ENCODE results near the gene FBXO39.

- TF ChIP-seq POLR2A (IDR thresholded peaks at IDR 0.05) (no peak), CTCF (IDR thresholded peaks at IDR 0.05) (no peak)
Observed at GRCh38 chr17:6782244-6782643, 6.2 kb downstream of the FBXO39 start.

Data from tibial nerve (tissue), 3 donors.